ENCODE data around the gene COL6A3.

COL6A3 gene

GRCh38 chr2:237408335-237409000 is 5.5 kb downstream of the COL6A3 start:
- Histone ChIP-seq H3K36me3 (ENCODE audit: control insufficient read depth, insufficient read depth, low read length) (no peaks in the 10 kb centered on the region), H3K4me3 (ENCODE audit: low read depth, low read length) (no peak overlapping the region), H3K4me1 (ENCODE audit: control insufficient read depth, insufficient read depth, low read length) (peaks cover 5% of the 10 kb centered on the region), H3K9me3 (ENCODE audit: control insufficient read depth, insufficient read depth, low read length) (no peaks in the 10 kb centered on the region), H3K9ac (ENCODE audit: low read depth, low read length) (no peak overlapping the region), H3K27me3 (ENCODE audit: control insufficient read depth, insufficient read depth, low read length) (no peaks in the 10 kb centered on the region)

- H3K9ac ChIP-seq (ENCODE audit: low read depth, low read length), result no peak overlapping the region
- no peak overlapping the region for H3K4me3 ChIP-seq (ENCODE audit: low read depth, low read length)
- H3K36me3 ChIP-seq (ENCODE audit: control insufficient read depth, insufficient read depth, low read length), result no peaks in the 10 kb centered on the region
- no peaks in the 10 kb centered on the region for H3K9me3 ChIP-seq (ENCODE audit: control insufficient read depth, insufficient read depth, low read length)
- peaks cover 5% of the 10 kb centered on the region for H3K4me1 ChIP-seq (ENCODE audit: control insufficient read depth, insufficient read depth, low read length)
- no peaks in the 10 kb centered on the region for H3K27me3 ChIP-seq (ENCODE audit: control insufficient read depth, insufficient read depth, low read length)
These were observed 6.3 kb downstream of the COL6A3 start for GRCh38 chr2:237407700-237408099.

- Histone ChIP-seq H3K27me3 (ENCODE audit: control insufficient read depth, insufficient read depth, low read length) (no peaks in the 10 kb centered on the region), H3K4me1 (ENCODE audit: control insufficient read depth, insufficient read depth, low read length) (no peaks in the 10 kb centered on the region), H3K9me3 (ENCODE audit: control insufficient read depth, insufficient read depth, low read length) (no peaks in the 10 kb centered on the region), H3K36me3 (ENCODE audit: control insufficient read depth, insufficient read depth, low read length) (no peaks in the 10 kb centered on the region), H3K9ac (ENCODE audit: low read depth, low read length) (no peak overlapping the region), H3K4me3 (ENCODE audit: low read depth, low read length) (no peak overlapping the region)
These were observed 7.5 kb downstream of the COL6A3 start for GRCh38 chr2:237406371-237406895.

- Histone ChIP-seq H3K9ac (ENCODE audit: low read depth, low read length) (no peak overlapping the region), H3K27me3 (ENCODE audit: control insufficient read depth, insufficient read depth, low read length) (no peaks in the 10 kb centered on the region), H3K9me3 (ENCODE audit: control insufficient read depth, insufficient read depth, low read length) (no peaks in the 10 kb centered on the region), H3K4me3 (ENCODE audit: low read depth, low read length) (no peak overlapping the region), H3K36me3 (ENCODE audit: control insufficient read depth, insufficient read depth, low read length) (no peaks in the 10 kb centered on the region), H3K4me1 (ENCODE audit: control insufficient read depth, insufficient read depth, low read length) (no peaks in the 10 kb centered on the region)
These were observed 8.4 kb downstream of the COL6A3 start for GRCh38 chr2:237405605-237406004.

GRCh38 chr2:237405006-237405559 is 8.9 kb downstream of the COL6A3 start:
- Histone ChIP-seq H3K9me3 (ENCODE audit: control insufficient read depth, insufficient read depth, low read length) (no peaks in the 10 kb centered on the region), H3K27me3 (ENCODE audit: control insufficient read depth, insufficient read depth, low read length) (no peaks in the 10 kb centered on the region), H3K4me3 (ENCODE audit: low read depth, low read length) (no peak overlapping the region), H3K9ac (ENCODE audit: low read depth, low read length) (no peak overlapping the region), H3K36me3 (ENCODE audit: control insufficient read depth, insufficient read depth, low read length) (no peaks in the 10 kb centered on the region), H3K4me1 (ENCODE audit: control insufficient read depth, insufficient read depth, low read length) (no peaks in the 10 kb centered on the region)

GRCh38 chr2:237404413-237404812 is 9.6 kb downstream of the COL6A3 start:
- Histone ChIP-seq H3K36me3 (ENCODE audit: control insufficient read depth, insufficient read depth, low read length) (no peaks in the 10 kb centered on the region), H3K27me3 (ENCODE audit: control insufficient read depth, insufficient read depth, low read length) (no peaks in the 10 kb centered on the region), H3K4me3 (ENCODE audit: low read depth, low read length) (no peak overlapping the region), H3K4me1 (ENCODE audit: control insufficient read depth, insufficient read depth, low read length) (no peaks in the 10 kb centered on the region), H3K9ac (ENCODE audit: low read depth, low read length) (no peak overlapping the region), H3K9me3 (ENCODE audit: control insufficient read depth, insufficient read depth, low read length) (no peaks in the 10 kb centered on the region)

- Histone ChIP-seq H3K4me1 (ENCODE audit: control insufficient read depth, insufficient read depth, low read length) (no peaks in the 10 kb centered on the region), H3K27me3 (ENCODE audit: control insufficient read depth, insufficient read depth, low read length) (no peaks in the 10 kb centered on the region)
These were observed 10.7 kb downstream of the COL6A3 start for GRCh38 chr2:237403024-237403882.

GRCh38 chr2:237400199-237400598 is 13.8 kb downstream of the COL6A3 start:
- Histone ChIP-seq H3K9ac (ENCODE audit: low read depth, low read length) (no peak overlapping the region), H3K9me3 (ENCODE audit: control insufficient read depth, insufficient read depth, low read length) (no peaks in the 10 kb centered on the region), H3K27me3 (ENCODE audit: control insufficient read depth, insufficient read depth, low read length) (no peaks in the 10 kb centered on the region), H3K4me1 (ENCODE audit: control insufficient read depth, insufficient read depth, low read length) (no peaks in the 10 kb centered on the region), H3K36me3 (ENCODE audit: control insufficient read depth, insufficient read depth, low read length) (no peaks in the 10 kb centered on the region), H3K4me3 (ENCODE audit: low read depth, low read length) (no peak overlapping the region)

More at GRCh38 chr2:237403024-237403882, 10.7 kb downstream of the COL6A3 start:
- Histone ChIP-seq H3K4me3 (ENCODE audit: low read depth, low read length) (no peak overlapping the region), H3K9ac (ENCODE audit: low read depth, low read length) (no peak overlapping the region), H3K9me3 (ENCODE audit: control insufficient read depth, insufficient read depth, low read length) (no peaks in the 10 kb centered on the region), H3K36me3 (ENCODE audit: control insufficient read depth, insufficient read depth, low read length) (no peaks in the 10 kb centered on the region)

- no peaks in the 10 kb centered on the region for H3K36me3 ChIP-seq (ENCODE audit: control insufficient read depth, insufficient read depth, low read length)
- H3K27me3 ChIP-seq (ENCODE audit: control insufficient read depth, insufficient read depth, low read length), result no peaks in the 10 kb centered on the region
- H3K4me3 ChIP-seq (ENCODE audit: low read depth, low read length), result no peak overlapping the region
- no peaks in the 10 kb centered on the region for H3K9me3 ChIP-seq (ENCODE audit: control insufficient read depth, insufficient read depth, low read length)
- H3K4me1 ChIP-seq (ENCODE audit: control insufficient read depth, insufficient read depth, low read length), result no peaks in the 10 kb centered on the region
- no peak overlapping the region for H3K9ac ChIP-seq (ENCODE audit: low read depth, low read length)
These were observed 16.9 kb downstream of the COL6A3 start for GRCh38 chr2:237397072-237397471.

- Histone ChIP-seq H3K27me3 (ENCODE audit: control insufficient read depth, insufficient read depth, low read length) (no peaks in the 10 kb centered on the region), H3K4me1 (ENCODE audit: control insufficient read depth, insufficient read depth, low read length) (no peaks in the 10 kb centered on the region), H3K36me3 (ENCODE audit: control insufficient read depth, insufficient read depth, low read length) (no peaks in the 10 kb centered on the region), H3K4me3 (ENCODE audit: low read depth, low read length) (no peak overlapping the region), H3K9ac (ENCODE audit: low read depth, low read length) (no peak overlapping the region), H3K9me3 (ENCODE audit: control insufficient read depth, insufficient read depth, low read length) (no peaks in the 10 kb centered on the region)
These were observed 20.4 kb downstream of the COL6A3 start for GRCh38 chr2:237393523-237393922.

GRCh38 chr2:237392186-237392585 is 21.8 kb downstream of the COL6A3 start:
- Histone ChIP-seq H3K27me3 (ENCODE audit: control insufficient read depth, insufficient read depth, low read length) (no peaks in the 10 kb centered on the region), H3K4me3 (ENCODE audit: low read depth, low read length) (no peak overlapping the region), H3K4me1 (ENCODE audit: control insufficient read depth, insufficient read depth, low read length) (no peaks in the 10 kb centered on the region), H3K9ac (ENCODE audit: low read depth, low read length) (no peak overlapping the region), H3K36me3 (ENCODE audit: control insufficient read depth, insufficient read depth, low read length) (no peaks in the 10 kb centered on the region), H3K9me3 (ENCODE audit: control insufficient read depth, insufficient read depth, low read length) (no peaks in the 10 kb centered on the region)

Data from iPS-15b (cell line).